H9 (cell line): Measurements from ENCODE around the gene CTU2. TPM values are rescaled to one million over a fixed set of nuclear protein-coding genes. Genes with fewer than 3 reads are reported as not detected.

ENCODE experiments used
- DNase-seq: peaks from one replicate; pipeline ENCODE4 v3.0.0-alpha.2; 2017
- H2AFZ ChIP-seq: one replicate; pipeline ENCODE4 v1.6.1; 2013; ENCODE audit warnings: mild to moderate bottlenecking, low read length, control low read depth, moderate library complexity
- H2AK5ac ChIP-seq: 2 replicates; pipeline ENCODE4 v1.6.1; 2013; ENCODE audit warnings: low read length, control low read depth, mixed read lengths; ENCODE audit not compliant: insufficient read length
- H2BK120ac ChIP-seq: one replicate; pipeline ENCODE4 v1.6.1; 2013; ENCODE audit warnings: low read depth, mild to moderate bottlenecking, low read length, control low read depth, inconsistent platforms; ENCODE audit not compliant: poor library complexity, severe bottlenecking
- H2BK12ac ChIP-seq: 2 replicates; pipeline ENCODE4 v1.6.1; 2013; ENCODE audit warnings: low read length, control low read depth, mixed read lengths, low read depth; ENCODE audit not compliant: insufficient read length
- H2BK15ac ChIP-seq: 2 replicates; pipeline ENCODE4 v1.6.1; 2013; ENCODE audit warnings: low read depth, low read length, control low read depth
- H2BK20ac ChIP-seq: one replicate; pipeline ENCODE4 v1.6.1; 2013; ENCODE audit warnings: low read depth, mild to moderate bottlenecking, low read length, control low read depth, inconsistent platforms; ENCODE audit not compliant: poor library complexity, severe bottlenecking
- H2BK5ac ChIP-seq: 2 replicates; pipeline ENCODE4 v1.6.1; 2013; ENCODE audit warnings: low read length, control low read depth, mixed read lengths; ENCODE audit not compliant: insufficient read length
- H3K14ac ChIP-seq: 2 replicates; pipeline ENCODE4 v1.6.1; 2013; ENCODE audit warnings: low read length, control low read depth; ENCODE audit not compliant: insufficient read depth
- H3K18ac ChIP-seq: 2 replicates; pipeline ENCODE4 v1.6.1; 2013; ENCODE audit warnings: low read depth, mild to moderate bottlenecking, mixed read lengths, low read length, control low read depth; ENCODE audit not compliant: insufficient read length
- H3K23ac ChIP-seq: 2 replicates; pipeline ENCODE4 v1.6.1; 2013; ENCODE audit warnings: low read length, control low read depth, mixed read lengths, low read depth; ENCODE audit not compliant: insufficient read length
- H3K23me2 ChIP-seq: 2 replicates; pipeline ENCODE4 v1.6.1; 2013; ENCODE audit warnings: low read depth, mild to moderate bottlenecking, mixed read lengths, low read length, control low read depth; ENCODE audit not compliant: insufficient read length, poor library complexity, severe bottlenecking
- H3K27ac ChIP-seq: 2 replicates; pipeline ENCODE4 v1.5.1; 2013; ENCODE audit warnings: low read length, control low read depth, mixed read lengths, low read depth; ENCODE audit not compliant: insufficient read length
- H3K27me3 ChIP-seq: 2 replicates; pipeline ENCODE4 v1.6.1; 2013; ENCODE audit warnings: low read length, control low read depth, inconsistent platforms; ENCODE audit not compliant: insufficient read depth
- H3K4ac ChIP-seq: 2 replicates; pipeline ENCODE4 v1.6.1; 2013; ENCODE audit warnings: low read depth, mild to moderate bottlenecking, control low read depth, inconsistent platforms, low read length, moderate library complexity
- H3K4me1 ChIP-seq: 2 replicates; pipeline ENCODE4 v1.6.1; 2013; ENCODE audit warnings: low read length, control low read depth, inconsistent platforms; ENCODE audit not compliant: insufficient read depth
- H3K4me2 ChIP-seq: 2 replicates; pipeline ENCODE4 v1.6.1; 2013; ENCODE audit warnings: low read length, control low read depth, mixed read lengths; ENCODE audit not compliant: insufficient read length, insufficient read depth
- H3K56ac ChIP-seq: 2 replicates; pipeline ENCODE4 v1.6.1; 2013; ENCODE audit warnings: low read depth, mild to moderate bottlenecking, mixed read lengths, low read length, control low read depth; ENCODE audit not compliant: insufficient read length
- H3K79me1 ChIP-seq: 2 replicates; pipeline ENCODE4 v1.6.1; 2013; ENCODE audit warnings: low read depth, mild to moderate bottlenecking, moderate library complexity, low read length, control low read depth, inconsistent platforms; ENCODE audit not compliant: insufficient read depth, poor library complexity, severe bottlenecking
- H3K79me2 ChIP-seq: 2 replicates; pipeline ENCODE4 v1.6.1; 2013; ENCODE audit warnings: low read length, control low read depth, inconsistent platforms; ENCODE audit not compliant: insufficient read depth
- H3K9ac ChIP-seq: 2 replicates; pipeline ENCODE4 v1.6.1; 2013; ENCODE audit warnings: low read length, control low read depth, mixed read lengths; ENCODE audit not compliant: insufficient read length; ENCODE audit errors: extremely low read depth
- H3K9me3 ChIP-seq: one replicate; pipeline ENCODE4 v1.6.1; 2013; ENCODE audit warnings: low read depth, low read length, inconsistent platforms; ENCODE audit not compliant: control insufficient read depth
- H3T11ph ChIP-seq: one replicate; pipeline ENCODE4 v1.6.1; 2013; ENCODE audit warnings: mild to moderate bottlenecking, low read length, control low read depth, inconsistent platforms
- H4K20me1 ChIP-seq: one replicate; pipeline ENCODE4 v1.6.1; 2013; ENCODE audit not compliant: control insufficient read depth, insufficient read length, insufficient read depth
- H4K5ac ChIP-seq: 2 replicates; pipeline ENCODE4 v1.6.1; 2013; ENCODE audit warnings: low read depth, mild to moderate bottlenecking, mixed read lengths, low read length, control low read depth; ENCODE audit not compliant: insufficient read length
- H4K8ac ChIP-seq: replicated peaks from 2 replicates; pipeline ENCODE4 v1.6.1; 2013; ENCODE audit warnings: low read length, control low read depth, mixed read lengths, low read depth; ENCODE audit not compliant: insufficient read length
- H4K91ac ChIP-seq: 2 replicates; pipeline ENCODE4 v1.6.1; 2013; ENCODE audit warnings: low read depth, mild to moderate bottlenecking, moderate library complexity, mixed read lengths, low read length, control low read depth; ENCODE audit not compliant: insufficient read length
- H3K27ac Mint-ChIP-seq, 3 experiments: 2 replicates in 2 of 3; 3 replicates in 1 of 3; pipeline ENCODE4 v1.8.0; 2020 to 2021; ENCODE audit warnings: mixed read lengths in 3 of 3, mild to moderate bottlenecking in 1 of 3, moderate library complexity in 1 of 3
- H3K27me3 Mint-ChIP-seq: 2 replicates; pipeline ENCODE4 v1.8.0; 2021; ENCODE audit warnings: low read depth, mild to moderate bottlenecking, moderate library complexity, mixed read lengths
- H3K36me3 Mint-ChIP-seq, 3 experiments: 2 replicates in 2 of 3; 3 replicates in 1 of 3; pipeline ENCODE4 v1.8.0; 2020 to 2021; ENCODE audit warnings: low read depth in 3 of 3, mixed read lengths in 3 of 3; ENCODE audit not compliant: insufficient read depth in 1 of 3
- H3K4me1 Mint-ChIP-seq, 2 experiments: 2 replicates each; pipeline ENCODE4 v1.8.0; 2020; ENCODE audit warnings: mixed read lengths in 2 of 2
- H3K4me3 Mint-ChIP-seq, 2 experiments: 2 replicates in 1 of 2; 3 replicates in 1 of 2; pipeline ENCODE4 v1.8.0; 2020 to 2021; ENCODE audit warnings: mild to moderate bottlenecking in 2 of 2, mixed read lengths in 2 of 2, moderate library complexity in 1 of 2
- H3K9me3 Mint-ChIP-seq, 2 experiments: 2 replicates in 1 of 2; 3 replicates in 1 of 2; pipeline ENCODE4 v1.8.0; 2020; ENCODE audit warnings: mild to moderate bottlenecking in 2 of 2, mixed read lengths in 2 of 2, moderate library complexity in 1 of 2
- CTCF ChIP-seq: fragments of 200-600 bp; sonication (generic); conservative IDR thresholded peaks from 3 replicates; pipeline ENCODE4 v1.8.0; 2021; ENCODE audit warnings: antibody characterized with exemption, mild to moderate bottlenecking
- WGBS: extraction: QIAGEN DNeasy Blood & Tissue Kit; methylation state at CpG from one replicate; pipeline ENCODE4 v1.1.7; 2013; ENCODE audit warnings: missing lambda C conversion rate, low lambda C conversion rate, mixed read lengths; ENCODE audit not compliant: insufficient read length; ENCODE audit errors: extremely low coverage; 5-methylcytosine and 5-hydroxymethylcytosine counted together
- total RNA-seq: library from RNA; stranded (reverse); gene quantifications from 2 replicates; pipeline ENCODE4 v1.2.1, GENCODE V29; 2021

The CTU2 gene
- total RNA-seq, 1 experiment from 2014 or later = 32.8 TPM

DNA sequence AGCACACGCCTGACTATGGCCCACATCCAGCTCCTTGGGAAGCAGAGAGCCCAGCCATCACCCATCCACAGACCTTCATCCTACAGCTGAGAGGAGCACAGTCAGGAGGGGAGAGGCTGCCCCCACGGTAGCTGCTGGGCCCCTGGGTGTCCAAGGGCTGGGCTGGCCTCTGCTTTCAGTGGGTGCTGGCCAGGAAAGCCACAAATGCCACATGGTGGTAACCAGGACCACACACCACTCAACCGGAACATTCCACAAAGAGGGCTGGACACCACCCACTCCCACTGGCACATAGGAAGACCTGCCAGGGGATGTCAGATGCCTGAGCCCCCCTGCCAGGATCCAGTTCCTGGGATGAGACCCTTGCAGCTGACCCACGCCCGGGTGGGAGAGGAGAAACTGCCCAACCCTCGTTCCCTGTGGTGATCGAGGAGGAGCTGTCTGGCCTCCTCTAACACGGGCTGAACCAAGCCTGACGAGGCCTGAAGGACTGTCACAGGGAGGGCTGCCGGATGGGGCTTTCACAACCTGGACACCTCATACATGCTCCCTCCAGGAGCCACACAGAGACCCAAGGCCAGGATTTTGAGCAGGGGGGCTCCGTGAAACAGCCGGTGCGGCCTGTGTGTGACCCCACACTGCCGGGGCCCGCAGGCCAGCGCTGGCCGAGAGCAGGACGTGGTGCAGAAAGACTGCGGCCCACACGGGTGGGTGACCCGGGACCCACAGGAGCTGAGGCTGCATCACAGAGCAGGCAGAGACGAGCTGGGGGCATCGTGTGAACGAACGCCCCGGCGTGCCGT, 48.0 kb downstream of the CTU2 start:
- H3T11ph ChIP-seq = no peak overlapping the region
- no CpG with 5 or more reads among the region's 28 CpGs for WGBS
- Mint-ChIP-seq H3K4me1 (peaks cover 23 to 43% of the 10 kb centered on the region in 2 experiments), H3K27me3 (no peaks in the 10 kb centered on the region), H3K9me3 (no peaks in the 10 kb centered on the region; a peak in 1 of 5 replicates), H3K4me3 (no peak overlapping the region), H3K36me3 (no peaks in the 10 kb centered on the region), H3K27ac (no peak overlapping the region)
- H3K18ac ChIP-seq = no peak overlapping the region
- no peaks in the 10 kb centered on the region for H3K27me3 ChIP-seq
- H4K8ac ChIP-seq = no peak overlapping the region
- no peaks in the 10 kb centered on the region for H3K79me2 ChIP-seq
- no peak overlapping the region for H2BK12ac ChIP-seq
- no peaks in the 10 kb centered on the region for H3K79me1 ChIP-seq
- H2BK120ac ChIP-seq = no peak overlapping the region
- H2BK15ac ChIP-seq = no peak overlapping the region
- no peak overlapping the region for H3K27ac ChIP-seq
- no peaks in the 10 kb centered on the region for H3K4me1 ChIP-seq
- H3K4ac ChIP-seq = no peak overlapping the region
- no peak overlapping the region for H3K4me2 ChIP-seq
- no peak overlapping the region for H2BK20ac ChIP-seq
- H3K14ac ChIP-seq = no peak overlapping the region; the same call in 1 of the 2 replicates
- no peak for TF ChIP-seq CTCF
- no peaks in the 10 kb centered on the region for H3K23me2 ChIP-seq
- no peak overlapping the region for H2AFZ ChIP-seq
- no peak overlapping the region for H3K56ac ChIP-seq
- no peaks in the 10 kb centered on the region for H4K20me1 ChIP-seq
- no peak overlapping the region for H4K91ac ChIP-seq
- no peak overlapping the region for H3K9ac ChIP-seq
- H4K5ac ChIP-seq = no peak overlapping the region
- no peaks in the 10 kb centered on the region for H3K9me3 ChIP-seq
- H2BK5ac ChIP-seq = no peak overlapping the region
- no peak for DNase-seq
- H3K23ac ChIP-seq = no peak overlapping the region
- no peak overlapping the region for H2AK5ac ChIP-seq
